SU-DHL-6 (cell line): Measurements from ENCODE around the gene ESYT1.

Source experiments
- H2AFZ ChIP-seq: fragments of 200-600 bp; sonication (generic); 2 replicates; pipeline ENCODE4 v1.6.1; 2014; ENCODE audit warnings: low read depth, mild to moderate bottlenecking, moderate library complexity, mixed read lengths, antibody characterized with exemption, low read length; ENCODE audit not compliant: severe bottlenecking
- H3F3A ChIP-seq: fragments of 200-600 bp; shearing (Covaris generic); 2 replicates; pipeline ENCODE4 v1.6.0; 2016; ENCODE audit warnings: antibody characterized with exemption, mild to moderate bottlenecking; ENCODE audit not compliant: insufficient read depth
- H3K27ac ChIP-seq: fragments of 200-600 bp; sonication (generic); 2 replicates; pipeline ENCODE4 v1.5.1; 2016; ENCODE audit warnings: low read depth, mild to moderate bottlenecking, low read length, moderate library complexity, mixed read lengths
- H3K27me3 ChIP-seq: fragments of 200-600 bp; sonication (generic), shearing (Covaris generic); 2 replicates; pipeline ENCODE4 v1.6.0; 2014; ENCODE audit warnings: mild to moderate bottlenecking, low read length
- H3K36me3 ChIP-seq: fragments of 200-600 bp; sonication (generic); 2 replicates; pipeline ENCODE4 v1.6.1; 2014; ENCODE audit warnings: mild to moderate bottlenecking, low read length, mixed read lengths
- H3K4me2 ChIP-seq: fragments of 300-600, 200-600 bp; shearing (Covaris generic), sonication (generic); 2 replicates; pipeline ENCODE4 v1.6.0; 2014; ENCODE audit warnings: low read length, low read depth, mild to moderate bottlenecking; ENCODE audit not compliant: poor library complexity, severe bottlenecking
- H3K4me3 ChIP-seq: fragments of 200-600 bp; sonication (generic); 2 replicates; pipeline ENCODE4 v1.5.1; 2014; ENCODE audit warnings: antibody characterized with exemption, low read length, mild to moderate bottlenecking, mixed read lengths; ENCODE audit not compliant: insufficient read depth, poor library complexity, severe bottlenecking
- H3K79me2 ChIP-seq: fragments of 200-600 bp; sonication (generic); 2 replicates; pipeline ENCODE4 v1.6.1; 2014; ENCODE audit warnings: mild to moderate bottlenecking, low read length, moderate library complexity; ENCODE audit not compliant: insufficient read depth
- H3K9ac ChIP-seq: fragments of 200-600 bp; sonication (generic); 2 replicates; pipeline ENCODE4 v1.7.0; 2014; ENCODE audit warnings: mild to moderate bottlenecking, low read length
- H3K9me2 ChIP-seq: fragments of 200-600 bp; sonication (generic); replicated peaks from 2 replicates; pipeline ENCODE4 v1.6.1; 2014; ENCODE audit warnings: low read length; ENCODE audit not compliant: insufficient read depth
- H3K9me3 ChIP-seq: fragments of 200-600 bp; sonication (generic); 2 replicates; pipeline ENCODE4 v1.6.1; 2014; ENCODE audit warnings: low read length, mixed read lengths; ENCODE audit not compliant: insufficient read depth
- H4K20me1 ChIP-seq: fragments of 200-600 bp; sonication (generic); 2 replicates; pipeline ENCODE4 v1.6.1; 2014; ENCODE audit warnings: low read depth, mild to moderate bottlenecking, antibody characterized with exemption, low read length, moderate library complexity, mixed read lengths
- EZH2phosphoT487 ChIP-seq: fragments of 200-600 bp; sonication (generic), shearing (Covaris generic); conservative IDR thresholded peaks from 2 replicates; pipeline ENCODE4 v1.6.1; 2018; ENCODE audit warnings: mild to moderate bottlenecking, antibody characterized with exemption, low read length, moderate library complexity, mixed read lengths
- TF ChIP-seq, protein P1 (sequence below): fragments of 200-600 bp; sonication (generic); IDR thresholded peaks from one replicate; pipeline ENCODE4 v1.5.1; 2017; ENCODE audit warnings: antibody characterized with exemption, mild to moderate bottlenecking, low read length, moderate library complexity; ENCODE audit not compliant: insufficient read depth, poor library complexity, severe bottlenecking

ESYT1 gene

DNA sequence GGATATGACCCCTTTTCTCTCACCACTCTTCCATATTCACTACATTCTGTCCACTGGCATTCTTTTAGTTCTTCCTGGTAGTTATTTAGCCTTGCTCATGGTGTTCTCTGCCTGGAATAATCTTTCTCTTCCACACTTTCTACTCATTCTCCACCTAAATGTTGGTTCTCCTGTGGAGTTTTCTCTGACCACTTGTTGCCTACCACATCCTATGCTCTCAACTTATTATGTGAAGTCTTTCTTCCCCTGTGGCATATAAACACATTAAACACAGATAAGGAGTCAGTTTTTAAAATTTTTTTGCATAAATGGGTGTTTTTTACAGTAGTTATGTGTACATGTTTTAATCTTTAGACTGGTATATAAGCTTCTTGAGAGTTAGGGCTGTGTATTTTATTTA is 64.5 kb downstream of the ESYT1 start:
- Histone ChIP-seq H2AFZ (peak overlapping the region; percentile 67), H3K79me2 (peaks cover 14% of the 10 kb centered on the region), H4K20me1 (no peaks in the 10 kb centered on the region), H3K9me3 (no peaks in the 10 kb centered on the region), H3F3A (peaks cover 19% of the 10 kb centered on the region), H3K27ac (no peak overlapping the region), H3K9me2 (no peaks in the 10 kb centered on the region), H3K9ac (no peak overlapping the region), H3K4me3 (no peak overlapping the region), H3K36me3 (no peaks in the 10 kb centered on the region), H3K4me2 (no peak overlapping the region), H3K27me3 (no peaks in the 10 kb centered on the region)
- TF ChIP-seq, protein P1, sequence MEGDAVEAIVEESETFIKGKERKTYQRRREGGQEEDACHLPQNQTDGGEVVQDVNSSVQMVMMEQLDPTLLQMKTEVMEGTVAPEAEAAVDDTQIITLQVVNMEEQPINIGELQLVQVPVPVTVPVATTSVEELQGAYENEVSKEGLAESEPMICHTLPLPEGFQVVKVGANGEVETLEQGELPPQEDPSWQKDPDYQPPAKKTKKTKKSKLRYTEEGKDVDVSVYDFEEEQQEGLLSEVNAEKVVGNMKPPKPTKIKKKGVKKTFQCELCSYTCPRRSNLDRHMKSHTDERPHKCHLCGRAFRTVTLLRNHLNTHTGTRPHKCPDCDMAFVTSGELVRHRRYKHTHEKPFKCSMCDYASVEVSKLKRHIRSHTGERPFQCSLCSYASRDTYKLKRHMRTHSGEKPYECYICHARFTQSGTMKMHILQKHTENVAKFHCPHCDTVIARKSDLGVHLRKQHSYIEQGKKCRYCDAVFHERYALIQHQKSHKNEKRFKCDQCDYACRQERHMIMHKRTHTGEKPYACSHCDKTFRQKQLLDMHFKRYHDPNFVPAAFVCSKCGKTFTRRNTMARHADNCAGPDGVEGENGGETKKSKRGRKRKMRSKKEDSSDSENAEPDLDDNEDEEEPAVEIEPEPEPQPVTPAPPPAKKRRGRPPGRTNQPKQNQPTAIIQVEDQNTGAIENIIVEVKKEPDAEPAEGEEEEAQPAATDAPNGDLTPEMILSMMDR = no peak
- TF ChIP-seq EZH2phosphoT487 = no peak

- Histone ChIP-seq H3K36me3 (no peaks in the 10 kb centered on the region), H3K9ac (no peak overlapping the region), H3K79me2 (peaks cover 9% of the 10 kb centered on the region), H3K9me3 (no peaks in the 10 kb centered on the region), H3K27ac (no peak overlapping the region), H3K9me2 (no peaks in the 10 kb centered on the region), H3F3A (peaks cover 18% of the 10 kb centered on the region), H3K27me3 (no peaks in the 10 kb centered on the region), H2AFZ (no peak overlapping the region), H3K4me3 (no peak overlapping the region), H4K20me1 (no peaks in the 10 kb centered on the region), H3K4me2 (no peak overlapping the region)
- TF ChIP-seq, protein P1 = peak; percentile 92
- TF ChIP-seq EZH2phosphoT487 = no peak
These were observed 65.0 kb downstream of the ESYT1 start for GRCh38 chr12:56193025-56193578.
